HepG2 (cell line): ENCODE results near the gene FRMPD2. TPM values are rescaled to one million over a fixed set of nuclear protein-coding genes. Genes with fewer than 3 reads are reported as not detected.

ENCODE experiments used
- ATAC-seq: fragments of 200-7000 bp; cut with Tn5 transposase; 3 replicates; pipeline ENCODE4 v1.9.1; 2020; ENCODE audit warnings: mild to moderate bottlenecking, moderate library complexity
- BruUV-seq: library from RNA; stranded (reverse); fragments of 400-500 nt; replicated peaks from 2 replicates; lab custom pipeline; 2021; lab: Mats Ljungman, UMichigan
- CTCF ChIA-PET: fragments of 300-600 bp; formaldehyde crosslinking; extraction: SDS; loops from one replicate; lab custom pipeline; 2021; ENCODE audit warnings: low total read pairs, inconsistent platforms, low intra/inter-chr PET ratio; lab: Yijun Ruan, JAX
- POLR2A ChIA-PET: fragments of 350-600 bp; sonication (Branson Sonifier 250); formaldehyde crosslinking; loops from one replicate; lab custom pipeline; 2020; ENCODE audit warnings: antibody characterized with exemption, inconsistent platforms; lab: Yijun Ruan, JAX
- DNase-seq: peaks from one replicate; pipeline ENCODE4 v3.0.0-alpha.2; 2015; ENCODE audit warnings: low spot score
- FAIRE-seq: peaks from 3 replicates; lab custom pipeline; 2011; peaks lifted over from hg19 to GRCh38; lab: Jason Lieb, UNC
- H2AFZ ChIP-seq: one replicate; pipeline ENCODE4 v1.6.1; 2011; ENCODE audit warnings: low read length, inconsistent platforms
- H3K27ac ChIP-seq: fragments of 300-600 bp; 3 replicates; pipeline ENCODE4 v1.8.0; 2011; ENCODE audit warnings: mixed run types, mild to moderate bottlenecking, mixed read lengths, low read length, inconsistent platforms; ENCODE audit not compliant: insufficient read depth; ENCODE audit errors: extremely low read length
- H3K27me3 ChIP-seq, 2 experiments: fragments of 200-600 bp in 1 of 2; 2 replicates in 1 of 2; 3 replicates in 1 of 2; pipeline versions ENCODE4 v1.6.0 to v1.8.0; 2011; ENCODE audit warnings: low read length in 2 of 2, mild to moderate bottlenecking in 2 of 2, moderate library complexity in 2 of 2, inconsistent platforms in 1 of 2; ENCODE audit not compliant: insufficient read depth in 2 of 2, control insufficient read depth in 1 of 2
- H3K36me3 ChIP-seq, 2 experiments: fragments of 200-600 bp in 1 of 2; replicated peaks in 1 of 2; 2 replicates in 1 of 2; 3 replicates in 1 of 2; pipeline versions ENCODE4 v1.5.1 to v1.8.0; 2011; ENCODE audit warnings: low read length in 2 of 2, inconsistent platforms in 1 of 2; ENCODE audit not compliant: insufficient read depth in 2 of 2, control insufficient read depth in 1 of 2
- H3K4me1 ChIP-seq: 2 replicates; pipeline ENCODE4 v1.5.1; 2012; ENCODE audit warnings: low read length, inconsistent platforms; ENCODE audit not compliant: insufficient read depth
- H3K4me2 ChIP-seq: 2 replicates; pipeline ENCODE4 v1.6.0; 2011; ENCODE audit warnings: low read depth, low read length, inconsistent platforms
- H3K4me3 ChIP-seq, 3 experiments: fragments of 200-600 bp in 1 of 3; sonication (generic), shearing (Covaris generic) in 1 of 3; replicated peaks in 1 of 3; 2 replicates each; pipeline ENCODE4 v1.5.1; 2011 to 2016; ENCODE audit warnings: low read length in 3 of 3, inconsistent platforms in 2 of 3, low read depth in 2 of 3, mild to moderate bottlenecking in 2 of 3, control low read depth in 1 of 3, mixed read lengths in 1 of 3; ENCODE audit not compliant: insufficient read depth in 1 of 3
- H3K79me2 ChIP-seq: one replicate; pipeline ENCODE4 v1.6.1; 2011; ENCODE audit warnings: low read length, inconsistent platforms; ENCODE audit not compliant: insufficient read depth
- H3K9ac ChIP-seq: 2 replicates; pipeline ENCODE4 v1.6.0; 2011; ENCODE audit warnings: mild to moderate bottlenecking, low read depth, low read length, inconsistent platforms; ENCODE audit not compliant: insufficient read depth
- H3K9me3 ChIP-seq: 2 replicates; pipeline ENCODE4 v1.5.1; 2012; ENCODE audit warnings: mild to moderate bottlenecking, low read length
- H4K20me1 ChIP-seq: 2 replicates; pipeline ENCODE4 v1.6.0; 2011; ENCODE audit warnings: inconsistent platforms, mild to moderate bottlenecking, low read length, moderate library complexity; ENCODE audit not compliant: insufficient read depth
- ATAD3A ChIP-seq: sonication (generic); formaldehyde crosslinking; IDR thresholded peaks from 2 replicates; pipeline ENCODE4 v1.4.0; 2020; ENCODE audit warnings: missing genetic modification reagents
- HOXA7 ChIP-seq: sonication (generic); formaldehyde crosslinking; IDR thresholded peaks from 2 replicates; pipeline ENCODE4 v1.8.1; 2022; ENCODE audit warnings: mild to moderate bottlenecking, missing genetic modification reagents, moderate library complexity
- HOXD1 ChIP-seq: sonication (generic); formaldehyde crosslinking; IDR thresholded peaks from 2 replicates; pipeline ENCODE4 v1.5.0; 2020; ENCODE audit warnings: missing genetic modification reagents
- IKZF5 ChIP-seq: IDR thresholded peaks from 2 replicates; pipeline ENCODE4 v1.6.1; 2018; ENCODE audit warnings: missing genetic modification reagents, mild to moderate bottlenecking, missing compliant biosample characterization
- KLF15 ChIP-seq: sonication (generic); formaldehyde crosslinking; IDR thresholded peaks from 2 replicates; pipeline ENCODE4 v1.8.1; 2023; ENCODE audit warnings: borderline replicate concordance, mild to moderate bottlenecking, inconsistent platforms, missing genetic modification reagents, mixed read lengths
- MXD1 ChIP-seq: sonication (generic); formaldehyde crosslinking; IDR thresholded peaks from 2 replicates; pipeline ENCODE4 v1.4.0; 2020; ENCODE audit warnings: mild to moderate bottlenecking, missing genetic modification reagents
- NFYB ChIP-seq: sonication (generic); formaldehyde crosslinking; IDR thresholded peaks from 2 replicates; pipeline ENCODE4 v1.4.0; 2020; ENCODE audit warnings: missing genetic modification reagents
- NRL ChIP-seq: sonication (generic); formaldehyde crosslinking; IDR thresholded peaks from 2 replicates; pipeline ENCODE4 v1.5.0; 2020; ENCODE audit warnings: missing genetic modification reagents, mild to moderate bottlenecking, moderate library complexity, borderline replicate concordance
- RARA ChIP-seq: IDR thresholded peaks from 2 replicates; pipeline ENCODE4 v1.6.1; 2016; ENCODE audit warnings: missing genetic modification reagents, missing compliant biosample characterization
- RFXAP ChIP-seq: sonication (generic); formaldehyde crosslinking; IDR thresholded peaks from 2 replicates; pipeline ENCODE4 v1.4.0; 2020; ENCODE audit warnings: missing genetic modification reagents, borderline replicate concordance
- SMAD1 ChIP-seq: sonication (generic); formaldehyde crosslinking; IDR thresholded peaks from 2 replicates; pipeline ENCODE4 v1.4.0; 2020; ENCODE audit warnings: missing genetic modification reagents, low read depth, mild to moderate bottlenecking, borderline replicate concordance
- TCF7L2 ChIP-seq: IDR thresholded peaks from 2 replicates; pipeline ENCODE4 v1.6.1; 2011; ENCODE audit warnings: mild to moderate bottlenecking, low read depth, low read length, moderate library complexity
- ZNF326 ChIP-seq: sonication (generic); formaldehyde crosslinking; IDR thresholded peaks from 2 replicates; pipeline ENCODE4 v1.4.0; 2020; ENCODE audit warnings: missing genetic modification reagents, borderline replicate concordance
- ZNF724P ChIP-seq: sonication (generic); formaldehyde crosslinking; IDR thresholded peaks from 2 replicates; pipeline ENCODE4 v1.8.0; 2022; ENCODE audit warnings: missing genetic modification reagents, borderline replicate concordance
- WGBS: methylation state at CpG from one replicate; pipeline ENCODE4 v1.1.6; 2017; ENCODE audit warnings: low lambda C conversion rate; 5-methylcytosine and 5-hydroxymethylcytosine counted together
- in situ Hi-C: cut with HindIII; loops from 2 replicates; pipeline ENCODE4 v1.10.0; 2017; ENCODE audit warnings: low pct_unique_long_range_greater_than_20kb; ENCODE audit not compliant: extremely low pct_ligation_motif_present
- intact Hi-C: fragments of 100-400 bp; cut with micrococcal nuclease; formaldehyde crosslinking; loops from one replicate; pipeline ENCODE4 v1.10.0; 2022; ENCODE audit not compliant: unreplicated experiment
- polyA plus RNA-seq, 8 experiments: library from polyadenylated mRNA; depleted of rRNA in 3 of 8; stranded (reverse) in 7 of 8; unstranded in 1 of 8; fragments of >200 nt; fragmentation: Illumina TruSeq in 4 of 8; extraction: Trizol in 4 of 8; gene quantifications; 2 replicates each; pipeline versions ENCODE4 v1.2.1 to v1.2.3, GENCODE V29; 2011 to 2016; ENCODE audit warnings: low read depth in 4 of 8, missing spikeins in 1 of 8, mixed read lengths in 1 of 8; ENCODE audit not compliant: insufficient read depth in 1 of 8
- total RNA-seq, 5 experiments: library from RNA; depleted of rRNA; stranded (reverse); fragments of >200 nt; fragmentation: Illumina TruSeq; extraction: Trizol; gene quantifications; 2 replicates each; pipeline ENCODE4 v1.2.3, GENCODE V29; 2016; ENCODE audit warnings: low read depth in 1 of 5
- TF ChIP-seq, protein P1 (sequence below): sonication (generic); formaldehyde crosslinking; IDR thresholded peaks from 2 replicates; pipeline ENCODE4 v1.9.0; 2021; ENCODE audit warnings: missing genetic modification reagents, mild to moderate bottlenecking, borderline replicate concordance

The FRMPD2 gene
- total and polyA plus RNA-seq, 2 of the 13 experiments (the other 11 are each of a cell fraction or from before 2014, with no cell fraction given), result 0.45 to 1.3 TPM

- TF ChIP-seq HOXD1 (CRISPR knock-in tag), result no peak
- no peak for TF ChIP-seq ZNF724P (CRISPR knock-in tag)
- no peak for TF ChIP-seq TCF7L2
- no peak for TF ChIP-seq ZNF326 (CRISPR knock-in tag)
- no peak for TF ChIP-seq RFXAP (CRISPR knock-in tag)
- TF ChIP-seq NFYB (CRISPR knock-in tag), result no peak
- in situ Hi-C loops (no loop called here), intact Hi-C loops (no loop called here)
- ChIA-PET POLR2A (no interaction called here), CTCF (no interaction called here)
- H3K27me3 ChIP-seq, result no peaks in the 10 kb centered on the region
- no peaks in the 10 kb centered on the region for H3K79me2 ChIP-seq
- H3K4me3 ChIP-seq, result no peak overlapping the region
- BruUV-seq, result no TSS peak
- WGBS, result 45% methylated on average over 3 of the region's 3 CpGs
- H3K9me3 ChIP-seq, result no peaks in the 10 kb centered on the region
- H3K4me2 ChIP-seq, result no peak overlapping the region
- H3K36me3 ChIP-seq, result no peaks in the 10 kb centered on the region
- H3K4me1 ChIP-seq, result peaks cover 39% of the 10 kb centered on the region
- DNase-seq (no peak), FAIRE-seq (no peak), ATAC-seq (no peak)
- no peak overlapping the region for H3K27ac ChIP-seq
- H3K9ac ChIP-seq, result no peak overlapping the region
- H2AFZ ChIP-seq, result no peak overlapping the region
- H4K20me1 ChIP-seq, result no peaks in the 10 kb centered on the region
Observed at GRCh38 chr10:48292616-48293015, 18.1 kb upstream of the FRMPD2 start.

DNA sequence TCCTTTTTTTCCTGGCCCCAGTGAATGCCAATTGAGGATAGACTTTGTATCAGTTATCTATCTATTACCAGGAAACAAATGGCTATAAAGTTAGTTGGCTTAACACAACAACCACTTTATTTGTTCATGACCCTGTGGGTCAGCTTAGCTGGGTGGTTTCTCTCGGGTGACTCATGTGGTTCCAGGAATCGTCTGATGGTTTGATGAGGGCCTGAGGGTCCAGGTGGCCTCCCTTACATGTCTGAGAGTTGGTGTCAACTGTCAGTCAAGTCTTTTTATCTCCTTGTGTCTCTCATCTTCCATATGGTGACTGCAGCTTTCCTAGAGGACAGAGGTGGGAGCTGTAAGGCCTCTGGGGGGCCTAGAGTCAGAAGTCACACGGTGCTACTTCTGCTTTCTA lies 16.7 kb upstream of the FRMPD2 start:
- in situ Hi-C loops (no loop called here), intact Hi-C loops (no loop called here)
- DNase-seq (peak; percentile 6), ATAC-seq (no peak), FAIRE-seq (no peak)
- no peak overlapping the region for H3K4me3 ChIP-seq
- BruUV-seq, result no TSS peak
- WGBS, result 0% methylated on average over 3 of the region's 3 CpGs
- no peak overlapping the region for H2AFZ ChIP-seq
- no peaks in the 10 kb centered on the region for H3K27me3 ChIP-seq
- CTCF ChIA-PET, result no interaction called here
- no peak overlapping the region for H3K4me2 ChIP-seq
- H3K9ac ChIP-seq, result no peak overlapping the region
- peaks cover 37% of the 10 kb centered on the region for H3K4me1 ChIP-seq
- POLR2A ChIA-PET, result no interaction called here
- no peaks in the 10 kb centered on the region for H3K79me2 ChIP-seq
- H4K20me1 ChIP-seq, result no peaks in the 10 kb centered on the region
- no peak overlapping the region for H3K27ac ChIP-seq
- H3K9me3 ChIP-seq, result no peaks in the 10 kb centered on the region
- no peaks in the 10 kb centered on the region for H3K36me3 ChIP-seq
- TF ChIP-seq ZNF326 (CRISPR knock-in tag) (no peak), SMAD1 (CRISPR knock-in tag) (no peak), IKZF5 (CRISPR knock-in tag) (no peak), ATAD3A (CRISPR knock-in tag) (no peak), NRL (no peak), HOXA7 (CRISPR knock-in tag) (no peak), RARA (CRISPR knock-in tag) (0 out of 2 replicates have a peak, but pooled peaks have one; percentile 7), MXD1 (CRISPR knock-in tag) (no peak), KLF15 (CRISPR knock-in tag) (no peak)
- TF ChIP-seq, protein P1, sequence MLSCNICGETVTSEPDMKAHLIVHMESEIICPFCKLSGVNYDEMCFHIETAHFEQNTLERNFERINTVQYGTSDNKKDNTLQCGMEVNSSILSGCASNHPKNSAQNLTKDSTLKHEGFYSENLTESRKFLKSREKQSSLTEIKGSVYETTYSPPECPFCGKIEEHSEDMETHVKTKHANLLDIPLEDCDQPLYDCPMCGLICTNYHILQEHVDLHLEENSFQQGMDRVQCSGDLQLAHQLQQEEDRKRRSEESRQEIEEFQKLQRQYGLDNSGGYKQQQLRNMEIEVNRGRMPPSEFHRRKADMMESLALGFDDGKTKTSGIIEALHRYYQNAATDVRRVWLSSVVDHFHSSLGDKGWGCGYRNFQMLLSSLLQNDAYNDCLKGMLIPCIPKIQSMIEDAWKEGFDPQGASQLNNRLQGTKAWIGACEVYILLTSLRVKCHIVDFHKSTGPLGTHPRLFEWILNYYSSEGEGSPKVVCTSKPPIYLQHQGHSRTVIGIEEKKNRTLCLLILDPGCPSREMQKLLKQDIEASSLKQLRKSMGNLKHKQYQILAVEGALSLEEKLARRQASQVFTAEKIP (CRISPR knock-in tag), result no peak
